Mucosa of stomach (tissue), 1 donor: ENCODE measurements around the gene NME7.

Experiments
- H3K27me3 ChIP-seq: one replicate; pipeline ENCODE4 v1.7.0; 2013; ENCODE audit warnings: mild to moderate bottlenecking, low read length; ENCODE audit not compliant: control insufficient read depth, insufficient read depth
- H3K36me3 ChIP-seq: one replicate; pipeline ENCODE4 v1.7.0; 2013; ENCODE audit warnings: low read length; ENCODE audit not compliant: control insufficient read depth, insufficient read depth
- H3K4me1 ChIP-seq: one replicate; pipeline ENCODE4 v1.7.0; 2013; ENCODE audit warnings: mild to moderate bottlenecking, low read length; ENCODE audit not compliant: control insufficient read depth, insufficient read depth
- H3K4me3 ChIP-seq: one replicate; pipeline ENCODE4 v1.7.0; 2013; ENCODE audit warnings: low read length
- H3K9ac ChIP-seq: one replicate; pipeline ENCODE4 v1.7.0; 2013; ENCODE audit warnings: mild to moderate bottlenecking, low read length, moderate library complexity
- H3K9me3 ChIP-seq: one replicate; pipeline ENCODE4 v1.7.0; 2013; ENCODE audit warnings: mild to moderate bottlenecking, low read length, moderate library complexity; ENCODE audit not compliant: control insufficient read depth
- donor health status: Pancreatic carcinoma.

Gene NME7

DNA sequence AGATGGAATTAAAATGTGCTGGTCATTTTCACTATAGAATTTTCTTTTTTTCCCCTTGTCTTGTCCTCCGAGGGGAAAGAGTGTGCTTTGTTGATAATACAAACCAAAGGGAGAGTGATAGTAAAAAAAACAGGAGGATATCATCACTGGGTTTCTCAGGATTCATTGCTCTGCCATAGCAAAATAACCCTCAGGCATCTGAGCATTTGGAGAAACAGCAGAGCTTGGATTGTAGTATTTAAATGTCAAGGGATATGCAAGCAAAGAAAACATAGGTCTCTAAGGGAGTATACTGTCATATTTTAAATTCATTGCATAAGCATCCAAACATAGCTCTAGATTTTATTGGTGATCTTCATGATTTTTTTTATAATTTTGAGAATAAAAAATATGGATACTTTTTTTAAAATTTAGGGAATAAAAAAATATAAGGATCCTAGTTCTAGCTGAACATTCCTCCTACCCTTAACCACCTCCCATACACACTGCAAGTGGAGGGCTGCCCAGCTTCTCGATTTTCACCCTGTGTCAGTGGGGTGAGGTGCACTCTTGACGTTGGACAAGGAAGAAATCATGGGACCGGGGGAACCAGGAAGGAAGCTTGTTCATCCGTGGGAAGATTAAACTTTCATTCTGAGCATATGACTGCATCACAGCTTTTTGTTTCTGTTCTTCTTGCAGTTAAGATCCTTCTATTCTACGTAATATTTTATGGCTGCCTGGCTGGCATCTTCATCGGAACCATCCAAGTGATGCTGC lies 256.7 kb downstream of the NME7 start:
- peak overlapping the region; percentile 6 for H3K9ac ChIP-seq
- H3K9me3 ChIP-seq, result no peaks in the 10 kb centered on the region
- no peak overlapping the region for H3K4me3 ChIP-seq
- no peaks in the 10 kb centered on the region for H3K27me3 ChIP-seq
- peaks cover 40% of the 10 kb centered on the region for H3K4me1 ChIP-seq
- H3K36me3 ChIP-seq, result peaks cover 5% of the 10 kb centered on the region

DNA sequence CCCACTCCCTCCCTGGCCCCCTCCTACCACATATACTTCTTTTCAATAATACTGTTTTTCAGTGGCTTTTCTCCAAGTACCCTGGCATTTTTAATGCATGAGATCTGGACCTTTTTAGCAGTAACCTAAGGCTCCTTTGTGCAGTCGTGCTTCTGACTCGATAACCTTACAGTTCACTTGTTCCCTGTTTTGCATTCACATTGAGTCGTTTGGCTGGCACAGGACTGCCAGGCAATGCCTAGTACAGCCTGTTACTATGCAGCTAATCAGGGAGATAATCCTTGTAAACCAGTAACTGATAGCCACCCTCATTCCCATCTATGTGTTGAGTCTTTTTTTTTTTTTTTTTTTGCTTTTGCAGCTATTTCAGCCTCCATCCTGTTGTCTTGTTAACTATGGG lies 257.4 kb downstream of the NME7 start:
- Histone ChIP-seq H3K4me3 (no peak overlapping the region), H3K9me3 (no peaks in the 10 kb centered on the region), H3K4me1 (peaks cover 35% of the 10 kb centered on the region), H3K9ac (peak overlapping the region; percentile 6), H3K36me3 (no peaks in the 10 kb centered on the region), H3K27me3 (no peaks in the 10 kb centered on the region)

DNA sequence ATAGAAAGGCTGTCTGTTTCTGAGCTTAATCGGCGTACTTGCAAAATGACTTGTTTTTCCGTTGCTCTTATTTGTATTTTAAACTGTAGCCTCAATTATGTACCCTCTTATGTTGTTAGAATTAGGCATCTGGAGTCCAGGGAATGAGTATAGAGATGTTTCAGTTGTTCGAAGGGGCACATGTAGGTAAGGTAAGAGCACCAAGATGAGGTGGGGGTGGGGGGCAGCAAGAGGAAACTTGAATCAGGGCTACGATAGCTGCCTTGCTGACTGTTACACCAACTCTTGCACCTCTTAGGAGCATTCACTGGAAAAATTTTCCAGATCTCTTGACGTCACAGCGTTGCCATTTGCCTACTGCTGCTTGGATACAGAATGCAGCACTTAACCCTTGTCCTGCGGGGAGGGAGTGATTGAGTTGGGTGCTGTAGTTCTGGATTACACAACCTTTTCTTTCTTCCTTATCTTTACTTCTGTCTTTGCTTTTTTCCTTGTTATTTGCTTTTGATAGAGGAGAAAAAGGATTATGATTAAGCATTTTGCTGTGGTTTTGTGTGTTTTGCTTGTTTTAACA lies 257.9 kb downstream of the NME7 start:
- no peaks in the 10 kb centered on the region for H3K9me3 ChIP-seq
- peak overlapping the region; percentile 95 for H3K9ac ChIP-seq
- no peaks in the 10 kb centered on the region for H3K27me3 ChIP-seq
- H3K36me3 ChIP-seq, result no peaks in the 10 kb centered on the region
- H3K4me3 ChIP-seq, result peak overlapping the region; percentile 96
- H3K4me1 ChIP-seq, result peaks cover 40% of the 10 kb centered on the region

DNA sequence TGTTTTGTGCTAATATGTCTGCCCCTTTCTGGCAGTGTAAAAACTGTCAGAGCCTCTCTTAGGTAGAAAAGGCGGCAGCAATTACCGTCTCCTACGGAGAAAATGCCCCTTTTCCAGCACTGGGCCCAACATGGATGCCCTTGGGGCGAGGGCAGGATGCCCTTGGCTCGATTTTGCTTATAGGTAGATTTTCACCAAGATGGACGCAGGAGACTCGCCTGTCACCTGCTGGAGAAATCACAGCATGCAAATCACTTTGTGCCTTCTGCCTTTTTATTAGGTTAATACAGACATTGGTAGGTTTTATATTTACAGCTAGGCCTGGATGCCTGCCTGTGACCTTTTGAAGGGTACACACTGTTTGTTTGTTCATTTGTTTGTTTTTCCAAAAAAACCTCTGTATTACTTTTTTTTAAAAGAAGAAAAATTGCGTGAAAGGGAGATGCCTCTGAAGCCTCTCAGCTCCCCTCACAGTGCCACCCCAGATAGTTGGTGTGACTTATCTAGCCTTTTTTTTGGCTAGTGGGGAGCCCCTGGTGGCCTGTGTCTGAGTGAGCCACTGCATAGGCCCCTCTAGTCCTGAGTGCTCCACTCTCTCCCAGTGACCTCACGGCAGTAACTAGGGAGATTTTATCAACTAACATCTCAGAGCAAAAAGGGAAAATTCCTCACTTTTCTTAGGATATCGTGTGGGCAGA lies 258.6 kb downstream of the NME7 start:
- Histone ChIP-seq H3K9me3 (no peaks in the 10 kb centered on the region), H3K36me3 (no peaks in the 10 kb centered on the region), H3K9ac (peak overlapping the region; percentile 95), H3K27me3 (no peaks in the 10 kb centered on the region), H3K4me3 (peak overlapping the region; percentile 96), H3K4me1 (peaks cover 39% of the 10 kb centered on the region)

DNA sequence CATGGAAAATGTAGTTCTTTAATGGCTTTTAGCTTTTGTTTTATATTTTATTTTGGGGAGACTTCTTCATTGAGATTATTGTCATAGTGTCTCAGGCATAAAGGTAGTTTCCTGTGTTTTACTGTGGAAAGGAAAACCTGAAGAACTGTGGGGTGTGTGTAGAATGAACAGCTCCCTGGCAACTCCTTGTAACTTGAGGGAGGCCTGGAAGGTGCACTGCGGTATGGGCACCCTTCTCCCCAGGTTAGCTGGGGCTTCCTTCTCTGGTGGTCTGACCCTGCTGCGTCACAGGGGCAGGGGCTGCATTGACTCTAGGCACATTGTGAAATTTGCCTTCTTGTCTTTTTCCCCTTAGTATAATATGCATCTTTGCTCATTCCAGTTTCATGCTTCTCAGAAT lies 259.4 kb downstream of the NME7 start:
- H3K9me3 ChIP-seq, result no peaks in the 10 kb centered on the region
- H3K4me1 ChIP-seq, result peaks cover 38% of the 10 kb centered on the region
- H3K36me3 ChIP-seq, result no peaks in the 10 kb centered on the region
- H3K9ac ChIP-seq, result peak overlapping the region; percentile 95
- H3K27me3 ChIP-seq, result no peaks in the 10 kb centered on the region
- peak overlapping the region; percentile 96 for H3K4me3 ChIP-seq

DNA sequence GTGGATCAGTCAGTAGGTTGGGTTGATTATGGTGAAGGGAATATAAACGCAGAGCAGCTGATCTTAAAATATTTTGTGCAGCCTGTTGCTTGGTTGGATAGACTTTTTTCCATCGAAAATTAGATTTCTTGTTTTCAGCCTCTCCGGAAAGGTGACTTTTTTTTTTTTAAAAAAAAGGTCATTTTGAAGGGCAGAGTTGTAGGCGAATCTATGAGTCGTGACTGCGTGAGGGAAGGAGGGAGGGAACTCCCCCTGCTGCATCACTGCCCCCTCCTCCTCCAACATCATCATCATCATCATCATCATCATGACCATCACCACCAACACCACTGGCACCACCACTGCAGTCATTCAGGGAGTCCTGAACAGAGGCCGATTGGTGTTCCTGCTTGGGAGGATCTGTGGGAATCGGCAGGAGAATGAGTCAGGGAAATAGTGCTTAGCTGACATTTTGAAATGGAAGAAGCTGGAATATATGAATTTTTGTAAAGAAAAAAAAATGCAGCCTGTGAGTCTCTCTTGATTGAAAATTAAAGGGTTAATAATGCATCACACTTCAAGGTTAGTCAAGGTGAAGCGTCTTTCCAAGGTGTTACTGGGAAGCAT lies 259.9 kb downstream of the NME7 start:
- H3K27me3 ChIP-seq, result no peaks in the 10 kb centered on the region
- H3K9me3 ChIP-seq, result no peaks in the 10 kb centered on the region
- H3K36me3 ChIP-seq, result no peaks in the 10 kb centered on the region
- peaks cover 34% of the 10 kb centered on the region for H3K4me1 ChIP-seq
- peak overlapping the region; percentile 96 for H3K4me3 ChIP-seq
- peak overlapping the region; percentile 95 for H3K9ac ChIP-seq

DNA sequence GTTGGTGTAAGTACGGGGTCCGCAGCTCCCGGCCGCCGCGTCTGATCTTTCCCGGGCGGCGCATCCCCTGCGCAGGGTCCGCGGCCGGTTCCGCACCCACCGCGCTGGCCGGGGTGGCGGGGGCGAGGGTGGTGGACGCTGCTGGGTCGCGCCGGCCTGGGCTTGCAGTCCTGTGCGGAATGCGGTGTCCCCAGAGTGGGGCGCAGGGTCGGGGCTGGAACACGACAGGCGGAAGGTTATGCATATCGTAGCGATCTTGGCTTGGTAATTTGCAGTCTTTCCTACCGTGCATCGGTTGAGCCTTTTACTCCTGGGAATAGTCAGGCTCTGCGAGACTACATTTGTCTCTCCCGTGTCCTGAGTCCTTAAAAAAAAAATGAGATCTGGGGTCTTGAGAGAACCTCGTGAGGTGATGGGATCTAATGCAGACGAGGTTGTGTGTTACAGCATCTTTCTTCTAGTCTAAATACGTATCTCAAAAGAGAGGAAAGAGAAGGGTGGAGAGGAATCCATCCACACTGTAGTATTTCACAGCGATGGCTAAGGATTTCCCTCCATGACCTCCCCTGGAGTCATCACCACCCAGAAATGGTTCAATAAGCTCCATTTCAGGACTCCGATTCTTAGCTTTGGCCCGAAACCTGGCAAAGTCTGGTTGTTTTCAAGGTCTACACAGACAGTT lies 260.5 kb downstream of the NME7 start:
- Histone ChIP-seq H3K9ac (peak overlapping the region; percentile 95), H3K4me3 (peak overlapping the region; percentile 96), H3K9me3 (no peaks in the 10 kb centered on the region), H3K36me3 (no peaks in the 10 kb centered on the region), H3K4me1 (peaks cover 34% of the 10 kb centered on the region), H3K27me3 (no peaks in the 10 kb centered on the region)

DNA sequence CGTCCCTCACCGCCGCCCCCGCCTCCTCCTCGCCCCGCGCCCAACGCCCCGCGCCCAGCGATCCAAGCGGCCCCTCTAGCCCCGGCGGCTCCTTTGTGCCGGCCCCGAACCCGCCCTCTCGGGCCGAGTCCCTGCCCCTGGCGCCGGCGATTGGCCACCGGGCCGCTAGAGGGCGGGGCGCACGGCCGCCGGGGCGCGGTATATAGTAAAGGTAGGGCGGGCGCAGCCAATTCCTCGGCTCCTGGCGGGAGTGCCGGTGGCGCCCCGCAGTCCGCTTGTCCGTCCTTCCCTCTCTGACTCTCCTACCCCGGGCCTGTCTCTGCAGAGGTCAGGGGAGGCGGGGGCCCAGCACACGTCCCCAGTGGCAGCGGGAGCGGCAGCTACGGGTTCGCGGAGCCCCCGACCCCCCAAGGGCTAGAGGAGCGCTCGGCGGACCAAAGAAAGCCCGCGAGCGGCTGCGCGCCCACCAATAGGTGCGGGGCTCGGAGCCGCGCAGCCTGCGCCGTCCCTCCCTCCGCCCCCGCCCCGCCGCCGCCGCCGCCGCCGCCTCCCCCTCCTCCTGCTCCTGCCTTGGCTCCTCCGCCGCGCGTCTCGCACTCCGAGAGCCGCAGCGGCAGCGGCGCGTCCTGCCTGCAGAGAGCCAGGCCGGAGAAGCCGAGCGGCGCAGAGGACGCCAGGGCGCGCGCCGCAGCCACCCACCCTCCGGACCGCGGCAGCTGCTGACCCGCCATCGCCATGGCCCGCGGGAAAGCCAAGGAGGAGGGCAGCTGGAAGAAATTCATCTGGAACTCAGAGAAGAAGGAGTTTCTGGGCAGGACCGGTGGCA lies 261.3 kb downstream of the NME7 start, which contains the start of gene ATP1B1:
Gene ATP1B1 (plus strand): TSS at position 596 of the 826 bp plus-strand sequence. CDS start 140 bp downstream, at position 736.
- peak within 1 kb of the TSS; percentile 95 for H3K9ac ChIP-seq
- peaks cover 36% of the 10 kb centered on the region for H3K4me1 ChIP-seq
- no peaks in the 10 kb centered on the region for H3K36me3 ChIP-seq
- H3K27me3 ChIP-seq, result no peaks in the 10 kb centered on the region
- H3K9me3 ChIP-seq, result no peaks in the 10 kb centered on the region
- peak within 1 kb of the TSS; percentile 96 for H3K4me3 ChIP-seq

DNA sequence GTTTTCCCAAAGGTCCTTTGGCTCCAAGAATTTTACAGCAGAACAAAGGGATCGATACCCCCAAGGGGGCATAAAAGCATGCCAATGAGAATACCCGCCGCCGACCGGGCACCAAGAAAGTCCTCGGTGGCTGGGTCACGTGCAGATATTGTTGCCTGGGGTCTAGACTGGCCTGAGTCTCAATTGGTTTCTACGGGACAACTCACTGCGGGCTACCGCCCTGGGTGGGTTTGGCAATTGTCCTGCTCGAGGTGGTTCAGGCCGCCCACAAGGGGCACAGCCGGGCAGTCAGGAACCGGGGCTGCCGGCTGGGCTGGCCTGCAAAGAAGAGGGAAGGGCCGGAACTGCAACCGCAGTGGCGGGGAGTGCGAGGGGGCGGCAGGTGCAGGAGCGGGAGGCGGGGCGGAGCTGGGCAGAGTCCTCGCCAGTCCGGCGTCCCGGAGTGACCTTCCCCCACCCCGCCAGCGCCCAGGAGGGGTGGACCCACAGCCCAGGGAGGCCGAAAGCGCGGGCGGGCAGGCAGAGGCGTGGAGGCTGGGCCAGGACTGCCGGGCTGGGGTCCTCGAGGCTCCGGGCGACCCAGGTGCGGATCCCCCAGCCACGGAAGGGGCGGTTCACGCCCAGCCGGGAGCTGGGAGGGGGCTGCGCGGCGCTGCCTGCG lies 262.0 kb downstream of the NME7 start:
- no peaks in the 10 kb centered on the region for H3K9me3 ChIP-seq
- no peaks in the 10 kb centered on the region for H3K36me3 ChIP-seq
- peaks cover 36% of the 10 kb centered on the region for H3K4me1 ChIP-seq
- peak overlapping the region; percentile 2 for H3K4me3 ChIP-seq
- peak overlapping the region; percentile 51 for H3K9ac ChIP-seq
- no peaks in the 10 kb centered on the region for H3K27me3 ChIP-seq

DNA sequence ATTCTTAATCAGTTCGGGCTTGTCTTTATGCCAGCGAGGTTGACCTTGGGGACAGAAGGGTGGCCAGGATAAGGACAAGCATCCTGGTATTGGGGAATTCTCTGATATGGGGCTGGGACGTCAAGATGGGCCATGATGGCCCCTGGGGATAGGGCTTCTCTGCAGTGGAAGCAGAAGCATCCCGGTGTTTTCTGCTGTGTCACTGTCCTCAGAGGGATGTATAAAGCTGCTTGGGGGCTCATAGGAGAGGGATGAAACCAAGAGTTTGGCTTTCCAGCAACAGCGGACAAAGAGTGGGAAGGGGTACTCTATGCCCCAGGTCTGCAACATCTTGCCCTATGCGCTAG lies 262.5 kb downstream of the NME7 start:
- Histone ChIP-seq H3K36me3 (no peaks in the 10 kb centered on the region), H3K9ac (peak overlapping the region; percentile 51), H3K27me3 (no peaks in the 10 kb centered on the region), H3K4me3 (peak overlapping the region; percentile 2), H3K9me3 (no peaks in the 10 kb centered on the region), H3K4me1 (peaks cover 39% of the 10 kb centered on the region)

DNA sequence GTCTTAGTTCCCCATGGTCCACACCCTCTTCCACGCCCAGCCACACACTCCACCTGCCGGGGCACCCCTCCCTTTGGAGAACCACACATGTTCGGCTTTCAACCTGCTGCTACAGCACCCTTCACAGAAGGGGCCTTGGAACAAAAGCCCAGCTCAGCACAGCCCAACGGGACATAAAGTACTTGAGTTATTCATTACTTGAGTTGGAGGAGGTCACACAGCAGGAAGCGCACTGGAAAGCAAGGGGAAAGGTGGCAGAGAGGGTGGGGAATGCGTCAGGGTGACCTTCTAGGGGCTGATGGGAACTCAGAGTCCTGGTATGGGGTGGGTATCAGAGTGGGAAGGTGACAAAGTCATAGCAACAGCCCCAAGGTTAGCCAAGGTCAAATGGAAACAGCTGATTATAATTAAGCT lies 264.1 kb downstream of the NME7 start:
- H3K9ac ChIP-seq, result peak overlapping the region; percentile 68
- peak overlapping the region; percentile 10 for H3K4me3 ChIP-seq

More for the DNA sequence above, 264.1 kb downstream of the NME7 start:
- Histone ChIP-seq H3K4me1 (peaks cover 45% of the 10 kb centered on the region), H3K36me3 (no peaks in the 10 kb centered on the region), H3K9me3 (no peaks in the 10 kb centered on the region), H3K27me3 (no peaks in the 10 kb centered on the region)
